Large intestine (tissue), 3 donors: ENCODE data around the gene HOXC12. TPM values are rescaled to one million over a fixed set of nuclear protein-coding genes. Genes with fewer than 3 reads are reported as not detected.

Source experiments
- DNase-seq, 2 donors: peaks; one replicate each; pipeline versions ENCODE4 v3.0.0 to v3.0.0-alpha.2; 2013
- H3K27ac ChIP-seq: one replicate; pipeline ENCODE4 v1.5.1; 2013; ENCODE audit warnings: low read length
- H3K27me3 ChIP-seq: 2 replicates; pipeline ENCODE4 v1.6.1; 2013; ENCODE audit warnings: low read length; ENCODE audit not compliant: control insufficient read depth, insufficient read depth
- H3K36me3 ChIP-seq: 2 replicates; pipeline ENCODE4 v1.6.1; 2013; ENCODE audit warnings: low read length; ENCODE audit not compliant: control insufficient read depth, insufficient read depth
- H3K4me1 ChIP-seq: one replicate; pipeline ENCODE4 v1.6.1; 2013; ENCODE audit warnings: low read length; ENCODE audit not compliant: control insufficient read depth, insufficient read depth
- H3K4me3 ChIP-seq: one replicate; pipeline ENCODE4 v1.5.1; 2013; ENCODE audit warnings: low read length
- H3K9me3 ChIP-seq: one replicate; pipeline ENCODE4 v1.6.1; 2013; ENCODE audit warnings: mild to moderate bottlenecking, low read depth, low read length, moderate library complexity; ENCODE audit not compliant: control insufficient read depth
- WGBS: methylation state at CpG from one replicate; pipeline ENCODE4 v1.1.5; 2013; ENCODE audit warnings: low lambda C conversion rate; ENCODE audit not compliant: insufficient coverage; 5-methylcytosine and 5-hydroxymethylcytosine counted together
- polyA plus RNA-seq: library from polyadenylated mRNA; unstranded; fragments of 120-200 nt; gene quantifications from one replicate; pipeline ENCODE4 v1.2.1, GENCODE V29; 2013

The HOXC12 gene
- polyA plus RNA-seq, 1 donor = not detected

DNA sequence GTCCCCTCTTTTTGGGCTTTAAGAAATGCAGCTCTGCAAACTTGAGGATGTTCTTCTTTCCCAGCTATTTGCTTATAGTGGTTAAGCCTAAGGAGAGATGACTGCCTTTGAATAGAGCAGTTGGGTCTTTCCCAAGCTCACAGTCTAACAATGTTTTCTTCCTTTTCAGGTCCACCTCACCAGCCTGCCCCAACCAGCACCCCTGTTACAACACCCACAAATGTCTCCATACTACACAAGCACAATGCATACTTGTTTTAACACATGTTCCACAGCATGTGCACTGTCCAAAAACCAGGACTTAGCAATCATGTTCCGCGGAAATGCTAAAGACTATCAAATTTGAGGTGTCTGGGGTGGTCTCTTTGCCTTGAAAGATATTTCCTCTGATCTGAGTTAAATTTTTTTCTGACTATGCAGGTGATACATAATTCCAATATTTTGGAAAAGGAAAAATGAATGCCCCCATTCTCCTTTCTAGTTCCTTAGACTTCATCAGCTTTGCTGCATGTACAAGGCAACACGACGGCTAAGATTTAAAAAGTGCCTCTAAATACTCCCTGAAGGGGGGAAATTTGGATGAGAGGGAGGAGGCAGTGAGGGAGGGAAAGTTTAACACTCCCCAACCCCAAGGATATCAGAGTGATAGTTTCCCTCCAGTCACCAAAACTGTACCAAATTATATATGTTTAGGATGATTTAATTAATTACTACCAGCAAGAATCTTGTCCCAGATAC lies 22.7 kb upstream of the HOXC12 start:
- H3K36me3 ChIP-seq = no peaks in the 10 kb centered on the region
- no peak overlapping the region for H3K4me3 ChIP-seq
- no peak for DNase-seq
- no peaks in the 10 kb centered on the region for H3K4me1 ChIP-seq
- H3K27me3 ChIP-seq = peaks cover 98% of the 10 kb centered on the region
- WGBS = 50% methylated on average over 2 of the region's 4 CpGs
- H3K9me3 ChIP-seq = peaks cover 6% of the 10 kb centered on the region
- H3K27ac ChIP-seq = no peak overlapping the region

DNA sequence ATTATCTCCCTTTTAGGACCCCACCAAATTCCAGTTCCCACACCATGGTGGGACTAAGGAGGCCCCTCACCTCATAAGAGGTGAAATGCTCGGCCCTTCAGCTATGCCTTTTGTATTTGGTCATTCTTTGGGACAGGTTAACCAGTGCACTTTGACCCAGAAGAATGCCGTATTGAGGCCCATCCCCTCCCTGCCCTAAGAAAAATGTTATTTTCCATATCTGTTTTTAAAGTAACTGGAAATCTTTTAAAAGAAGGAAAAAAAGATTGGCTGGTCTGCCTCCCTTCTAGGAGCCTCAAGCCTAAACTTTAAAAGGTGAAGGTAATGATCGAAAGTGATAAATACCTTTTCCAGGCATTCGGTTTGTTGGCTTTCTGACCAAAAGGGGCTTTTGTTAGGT lies 21.8 kb upstream of the HOXC12 start:
- H3K27me3 ChIP-seq = peaks cover 98% of the 10 kb centered on the region
- no peak for DNase-seq
- H3K36me3 ChIP-seq = no peaks in the 10 kb centered on the region
- no CpG with 5 or more reads among the region's 4 CpGs for WGBS
- no peak overlapping the region for H3K4me3 ChIP-seq
- no peaks in the 10 kb centered on the region for H3K4me1 ChIP-seq
- H3K27ac ChIP-seq = no peak overlapping the region
- H3K9me3 ChIP-seq = peaks cover 2% of the 10 kb centered on the region

DNA sequence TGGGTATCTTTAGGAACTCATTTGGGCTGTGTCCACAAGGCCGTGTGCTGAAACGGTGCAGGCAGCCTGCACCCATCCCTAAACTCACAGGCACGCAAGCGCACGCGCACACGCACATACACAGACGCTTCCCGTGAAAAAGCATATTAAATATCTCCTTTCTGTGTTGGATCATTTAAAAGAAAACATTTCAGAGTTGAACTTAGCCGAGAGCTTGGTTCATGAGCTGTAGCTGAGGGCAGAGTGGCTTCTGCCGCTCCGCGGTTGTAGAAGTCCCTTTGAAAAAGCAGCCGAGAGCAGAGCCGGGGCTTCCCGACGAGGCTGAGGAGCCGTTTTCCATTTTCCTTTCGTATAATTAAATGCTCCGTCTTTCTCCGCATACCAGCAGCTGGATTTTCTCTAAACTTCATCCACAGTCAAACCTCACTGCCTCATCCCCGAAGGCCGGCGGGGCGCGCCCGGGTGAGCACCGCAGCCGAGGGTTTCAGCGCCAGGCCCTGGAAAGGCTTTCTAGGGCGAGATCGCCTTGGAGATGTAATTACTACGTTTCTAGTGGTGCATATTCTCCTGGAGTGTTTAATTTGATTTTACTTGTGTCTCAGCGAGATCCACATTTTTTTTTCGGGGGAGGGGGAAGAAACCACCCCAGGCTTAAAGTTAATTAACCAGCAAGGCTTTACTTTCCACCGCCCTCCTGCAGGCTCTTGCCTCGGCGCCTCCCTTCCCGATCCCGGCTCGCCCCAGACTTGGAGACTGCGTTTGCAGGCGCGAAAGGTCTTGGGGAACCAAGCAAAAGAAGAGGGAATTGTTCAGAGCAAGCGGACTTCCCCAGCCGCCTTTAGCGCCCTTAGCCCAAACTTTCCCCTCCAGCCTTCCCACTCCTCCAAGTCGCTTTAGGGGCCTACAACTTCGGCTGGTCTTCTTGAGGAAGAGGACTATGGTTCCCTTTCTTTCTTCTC lies 19.0 kb upstream of the HOXC12 start:
- H3K9me3 ChIP-seq = peaks cover 7% of the 10 kb centered on the region
- H3K4me3 ChIP-seq = no peak overlapping the region
- peaks cover 98% of the 10 kb centered on the region for H3K27me3 ChIP-seq
- 0% methylated on average over 2 of the region's 49 CpGs for WGBS
- DNase-seq = no peak
- no peaks in the 10 kb centered on the region for H3K36me3 ChIP-seq
- H3K4me1 ChIP-seq = no peaks in the 10 kb centered on the region
- no peak overlapping the region for H3K27ac ChIP-seq

DNA sequence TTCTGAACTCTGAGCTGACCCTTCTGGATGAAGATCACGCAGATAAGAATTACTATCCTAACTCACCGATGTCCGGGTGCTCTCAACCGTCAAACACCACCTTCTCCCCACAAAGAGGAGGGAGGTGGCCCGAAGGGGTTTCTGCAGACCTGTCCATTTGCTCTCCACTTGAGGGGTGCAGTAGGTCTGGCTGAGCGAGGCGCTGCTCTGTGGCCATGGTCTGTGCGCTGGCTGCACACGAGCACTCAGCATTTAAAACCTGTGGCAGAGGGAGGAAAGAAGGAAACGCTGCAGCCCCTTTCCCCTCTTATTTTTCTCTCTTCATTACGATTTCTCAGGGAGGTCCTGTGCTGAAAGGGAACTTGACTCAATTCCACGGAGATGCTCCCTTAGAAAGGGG lies 17.6 kb upstream of the HOXC12 start:
- H3K4me1 ChIP-seq = no peaks in the 10 kb centered on the region

DNA sequence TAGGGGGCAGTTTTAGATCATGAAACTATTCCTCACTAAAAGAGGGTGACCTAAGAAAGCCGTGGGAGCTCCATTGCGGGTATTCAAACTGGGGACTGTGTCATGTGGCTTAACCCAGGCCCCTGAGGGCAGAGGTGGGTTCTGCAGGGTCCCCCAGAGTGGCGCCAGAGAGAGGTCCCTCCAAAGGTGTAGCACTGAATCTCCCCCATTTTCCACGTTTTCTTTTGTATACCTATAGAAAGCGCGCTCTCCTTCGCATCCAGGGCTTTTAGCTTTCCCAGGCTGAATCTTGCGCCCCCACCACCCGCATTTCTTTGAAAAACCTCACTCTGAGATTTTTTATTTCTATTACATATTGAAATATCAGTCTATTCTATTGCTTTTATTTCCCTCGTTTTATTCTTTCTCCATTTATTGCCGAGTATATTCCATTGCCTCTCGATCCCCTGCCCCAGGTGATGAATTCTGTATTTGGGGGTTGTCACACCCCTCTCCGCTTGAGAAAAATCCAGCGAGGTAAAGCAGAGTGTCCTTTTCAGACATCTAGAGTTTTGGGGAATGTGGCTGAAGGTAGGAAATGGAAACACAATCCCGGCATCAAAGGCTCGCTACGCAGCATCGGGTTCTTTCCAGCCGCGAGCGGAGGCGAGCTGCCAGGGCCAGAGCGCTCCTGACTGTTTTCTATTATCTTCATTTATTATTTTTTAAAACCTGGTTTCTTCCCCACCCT lies 16.9 kb upstream of the HOXC12 start:
- no peak for DNase-seq
- WGBS = 13% methylated on average over 7 of the region's 23 CpGs
- Histone ChIP-seq H3K4me1 (no peaks in the 10 kb centered on the region), H3K36me3 (no peaks in the 10 kb centered on the region), H3K27ac (no peak overlapping the region), H3K4me3 (no peak overlapping the region), H3K9me3 (peaks cover 7% of the 10 kb centered on the region), H3K27me3 (peaks cover 99% of the 10 kb centered on the region)

More for the DNA sequence above, 17.6 kb upstream of the HOXC12 start:
- H3K36me3 ChIP-seq = no peaks in the 10 kb centered on the region
- H3K4me3 ChIP-seq = no peak overlapping the region
- no peak for DNase-seq
- H3K27ac ChIP-seq = no peak overlapping the region
- H3K9me3 ChIP-seq = peaks cover 7% of the 10 kb centered on the region
- WGBS = no CpG with 5 or more reads among the region's 12 CpGs
- H3K27me3 ChIP-seq = peaks cover 100% of the 10 kb centered on the region

DNA sequence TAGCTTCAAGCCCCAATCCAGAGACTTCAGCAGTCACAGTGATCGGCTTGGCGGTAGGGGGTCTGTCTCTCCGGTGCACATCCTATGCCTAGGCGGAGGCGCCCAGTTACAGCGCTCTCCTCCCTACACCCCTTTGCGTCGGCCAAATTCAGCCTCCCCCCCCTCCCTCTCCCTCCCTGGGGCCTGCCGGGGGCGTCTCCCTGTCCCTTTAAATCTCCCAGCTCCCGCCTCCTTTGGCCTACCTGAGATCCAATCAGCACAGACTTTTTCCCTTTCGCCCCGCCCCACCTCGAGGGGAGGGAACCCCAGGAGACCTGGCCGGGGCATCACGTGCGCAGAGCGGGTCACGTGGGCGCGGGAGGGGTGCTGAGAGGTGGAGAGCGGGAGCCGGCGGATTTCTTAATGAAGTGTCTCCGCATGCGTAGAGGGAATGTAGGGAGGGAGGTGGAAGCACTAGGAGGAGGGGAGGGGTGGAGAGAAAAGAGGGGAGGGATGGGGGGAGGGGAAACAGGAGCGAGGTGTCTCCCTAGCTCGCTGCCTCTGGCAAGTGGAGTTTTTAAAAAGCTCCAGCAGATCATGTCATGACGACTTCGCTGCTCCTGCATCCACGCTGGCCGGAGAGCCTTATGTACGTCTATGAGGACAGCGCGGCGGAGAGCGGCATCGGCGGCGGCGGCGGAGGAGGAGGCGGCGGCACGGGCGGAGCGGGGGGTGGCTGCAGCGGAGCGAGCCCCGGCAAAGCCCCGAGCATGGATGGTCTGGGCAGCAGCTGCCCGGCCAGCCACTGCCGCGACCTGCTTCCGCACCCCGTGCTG lies 16.2 kb upstream of the HOXC12 start, which contains the start of gene HOXC13:
Gene HOXC13, plus strand, starts transcription at position 506 of the 815 bp plus-strand sequence. Its CDS starts 76 bp downstream, at position 582.
- no CpG with 5 or more reads among the region's 56 CpGs for WGBS
- H3K4me3 ChIP-seq = no peak within 1 kb of the TSS

DNA sequence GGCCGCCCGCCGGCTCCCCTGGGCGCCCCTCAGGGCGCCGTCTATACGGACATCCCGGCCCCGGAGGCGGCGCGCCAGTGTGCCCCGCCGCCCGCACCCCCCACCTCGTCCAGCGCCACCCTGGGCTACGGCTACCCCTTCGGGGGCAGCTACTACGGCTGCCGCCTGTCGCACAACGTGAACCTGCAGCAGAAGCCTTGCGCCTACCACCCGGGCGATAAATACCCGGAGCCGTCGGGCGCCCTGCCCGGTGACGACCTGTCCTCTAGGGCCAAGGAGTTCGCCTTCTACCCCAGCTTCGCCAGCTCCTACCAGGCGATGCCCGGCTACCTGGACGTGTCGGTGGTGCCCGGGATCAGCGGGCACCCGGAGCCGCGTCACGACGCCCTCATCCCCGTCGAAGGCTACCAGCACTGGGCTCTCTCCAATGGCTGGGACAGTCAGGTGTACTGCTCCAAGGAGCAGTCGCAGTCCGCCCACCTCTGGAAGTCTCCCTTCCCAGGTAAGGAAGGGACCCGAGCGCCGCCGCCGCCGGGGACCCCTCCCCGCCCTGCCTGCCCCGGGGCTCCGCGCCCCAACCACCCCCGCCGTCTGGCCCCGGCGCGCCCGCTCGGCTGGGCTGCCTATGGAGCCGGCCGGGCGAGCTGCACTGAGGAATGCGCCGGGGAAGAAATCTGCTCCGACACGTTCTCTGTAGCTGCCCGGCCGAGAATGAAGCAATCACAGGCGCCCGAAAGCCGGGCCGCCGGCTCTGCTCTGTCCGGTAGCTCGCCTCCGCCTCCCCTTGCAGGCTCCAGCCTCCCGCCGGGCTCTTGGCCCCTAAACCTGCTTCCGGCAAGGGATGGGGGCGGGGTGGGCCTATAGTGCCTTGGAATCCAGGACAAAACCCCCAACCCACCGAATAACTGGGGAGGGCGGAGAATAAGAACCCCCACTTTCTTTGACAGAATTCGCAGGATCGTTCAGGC lies 15.3 kb upstream of the HOXC12 start:
- Histone ChIP-seq H3K27ac (no peak overlapping the region), H3K4me1 (no peaks in the 10 kb centered on the region), H3K36me3 (no peaks in the 10 kb centered on the region), H3K9me3 (peaks cover 7% of the 10 kb centered on the region), H3K27me3 (peaks cover 98% of the 10 kb centered on the region), H3K4me3 (no peak overlapping the region)
- DNase-seq = no peak
- no CpG with 5 or more reads among the region's 91 CpGs for WGBS

More for the DNA sequence above, 16.2 kb upstream of the HOXC12 start, which contains the start of gene HOXC13:
- Histone ChIP-seq H3K27me3 (peaks cover 98% of the 10 kb centered on the region), H3K36me3 (no peaks in the 10 kb centered on the region), H3K27ac (no peak within 1 kb of the TSS), H3K4me1 (no peaks in the 10 kb centered on the region), H3K9me3 (peaks cover 7% of the 10 kb centered on the region)
- peak; percentile 75 to 78 for DNase-seq

DNA sequence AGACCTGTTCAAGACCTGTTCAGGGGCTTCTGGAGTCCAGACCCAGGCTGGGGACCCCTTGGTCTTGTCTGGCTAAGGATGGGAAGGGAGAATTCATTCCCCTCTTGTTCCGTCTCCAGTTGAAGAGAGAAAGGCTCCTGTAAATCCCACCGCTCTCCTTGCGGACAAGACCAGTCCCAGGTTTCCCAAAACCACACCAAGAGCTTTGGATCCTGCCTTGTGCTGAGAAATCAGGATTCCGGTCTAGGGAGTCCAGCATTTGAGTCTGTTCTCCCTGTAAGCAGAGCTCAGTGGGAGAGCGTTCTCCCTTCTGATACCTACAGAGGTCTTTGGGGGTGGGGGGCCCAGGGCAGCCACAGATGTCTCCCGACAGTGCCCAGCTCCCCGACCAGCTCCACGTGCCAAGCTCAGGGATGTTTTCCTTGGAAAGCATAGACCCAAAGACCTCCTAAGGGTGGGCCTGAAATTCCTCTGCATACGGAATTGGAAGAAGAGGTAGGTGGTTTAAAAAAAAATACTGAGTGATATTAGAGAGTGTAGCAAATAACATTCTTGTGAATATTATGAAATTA lies 14.2 kb upstream of the HOXC12 start:
- H3K4me3 ChIP-seq = no peak overlapping the region
- WGBS = 0% methylated on average over 1 of the region's 9 CpGs
- no peaks in the 10 kb centered on the region for H3K36me3 ChIP-seq
- DNase-seq = no peak
- H3K4me1 ChIP-seq = no peaks in the 10 kb centered on the region
- H3K9me3 ChIP-seq = peaks cover 7% of the 10 kb centered on the region
- H3K27me3 ChIP-seq = peaks cover 98% of the 10 kb centered on the region
- H3K27ac ChIP-seq = no peak overlapping the region

DNA sequence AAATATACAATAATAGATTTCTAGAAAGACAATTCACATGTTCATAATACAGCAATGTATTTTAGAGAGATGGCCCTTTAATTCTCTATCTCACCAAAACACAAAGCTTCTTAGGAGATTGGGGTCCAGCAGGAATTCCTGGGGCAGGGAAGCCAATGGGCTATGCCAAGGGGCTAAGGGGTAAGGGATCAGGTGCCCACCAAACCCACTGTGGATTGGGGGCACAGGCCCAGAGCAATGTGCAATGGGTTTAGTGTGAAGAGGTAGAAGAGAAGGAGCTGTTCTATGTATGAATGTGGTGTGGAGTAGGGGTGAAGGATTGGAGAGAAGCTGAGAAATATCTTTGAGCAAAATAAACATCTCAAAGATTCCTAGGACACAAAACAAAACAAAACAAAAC lies 13.5 kb upstream of the HOXC12 start:
- H3K27me3 ChIP-seq = peaks cover 98% of the 10 kb centered on the region
- no peaks in the 10 kb centered on the region for H3K4me1 ChIP-seq
- no peak overlapping the region for H3K4me3 ChIP-seq
- H3K36me3 ChIP-seq = no peaks in the 10 kb centered on the region
- H3K27ac ChIP-seq = no peak overlapping the region
- H3K9me3 ChIP-seq = peaks cover 7% of the 10 kb centered on the region
- no peak for DNase-seq
